DND-41 (cell line): Measurements from ENCODE around the gene C10orf95.

Experiments
- EZH2 ChIP-seq: IDR thresholded peaks from 3 replicates; pipeline ENCODE4 v1.6.1; 2012; ENCODE audit warnings: borderline replicate concordance, low read depth, mild to moderate bottlenecking, moderate library complexity, low read length, inconsistent platforms; ENCODE audit not compliant: severe bottlenecking
- TF ChIP-seq, protein P1 (sequence below): IDR thresholded peaks from 2 replicates; pipeline ENCODE4 v1.5.1; 2012; ENCODE audit warnings: borderline replicate concordance, low read length, moderate library complexity, mild to moderate bottlenecking; ENCODE audit not compliant: poor library complexity, severe bottlenecking; ENCODE audit errors: extremely low read depth

DNA sequence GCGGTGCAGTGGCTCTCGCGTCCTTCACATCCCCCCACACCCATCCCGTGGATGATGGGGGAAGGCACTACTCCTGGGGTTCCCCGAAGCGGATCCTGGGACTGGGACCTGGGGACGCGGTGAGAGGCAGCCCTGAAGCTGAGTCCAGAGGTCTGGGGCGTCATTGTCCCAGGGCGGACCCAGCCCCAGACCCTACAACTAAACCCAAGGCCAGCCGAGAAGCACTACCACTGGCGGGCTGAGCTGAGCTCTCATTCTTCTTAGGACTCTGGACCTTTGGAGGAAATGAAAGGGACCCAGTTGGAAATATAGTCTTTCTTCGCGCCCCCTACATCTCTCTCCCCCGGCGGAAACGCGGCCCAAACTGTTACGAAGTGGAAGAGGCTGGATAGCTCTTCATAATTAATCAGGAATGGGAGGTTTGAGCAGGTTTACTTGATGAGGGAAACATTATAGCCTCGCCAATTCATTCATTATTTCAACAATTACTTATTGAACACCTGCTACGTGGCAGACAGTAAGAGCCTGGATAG lies 31.1 kb downstream of the C10orf95 start:
- TF ChIP-seq, protein P1, sequence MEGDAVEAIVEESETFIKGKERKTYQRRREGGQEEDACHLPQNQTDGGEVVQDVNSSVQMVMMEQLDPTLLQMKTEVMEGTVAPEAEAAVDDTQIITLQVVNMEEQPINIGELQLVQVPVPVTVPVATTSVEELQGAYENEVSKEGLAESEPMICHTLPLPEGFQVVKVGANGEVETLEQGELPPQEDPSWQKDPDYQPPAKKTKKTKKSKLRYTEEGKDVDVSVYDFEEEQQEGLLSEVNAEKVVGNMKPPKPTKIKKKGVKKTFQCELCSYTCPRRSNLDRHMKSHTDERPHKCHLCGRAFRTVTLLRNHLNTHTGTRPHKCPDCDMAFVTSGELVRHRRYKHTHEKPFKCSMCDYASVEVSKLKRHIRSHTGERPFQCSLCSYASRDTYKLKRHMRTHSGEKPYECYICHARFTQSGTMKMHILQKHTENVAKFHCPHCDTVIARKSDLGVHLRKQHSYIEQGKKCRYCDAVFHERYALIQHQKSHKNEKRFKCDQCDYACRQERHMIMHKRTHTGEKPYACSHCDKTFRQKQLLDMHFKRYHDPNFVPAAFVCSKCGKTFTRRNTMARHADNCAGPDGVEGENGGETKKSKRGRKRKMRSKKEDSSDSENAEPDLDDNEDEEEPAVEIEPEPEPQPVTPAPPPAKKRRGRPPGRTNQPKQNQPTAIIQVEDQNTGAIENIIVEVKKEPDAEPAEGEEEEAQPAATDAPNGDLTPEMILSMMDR, result no peak
- TF ChIP-seq EZH2, result no peak
